GM12878 (cell line): ENCODE results near the gene TROAP. TPM values are rescaled to one million over a fixed set of nuclear protein-coding genes. Genes with fewer than 3 reads are reported as not detected.

Source experiments
- ASH2L ChIP-seq: fragments of 300-600, 200-600 bp; sonication (generic); IDR thresholded peaks from 2 replicates; pipeline ENCODE4 v1.6.1; 2017; ENCODE audit warnings: low read depth, mild to moderate bottlenecking, borderline replicate concordance
- BCL11A ChIP-seq: IDR thresholded peaks from 2 replicates; pipeline ENCODE4 v1.6.1; 2011; ENCODE audit warnings: low read depth, low read length
- BCLAF1 ChIP-seq: fragments of 450-650 bp; IDR thresholded peaks from 2 replicates; pipeline ENCODE4 v1.6.1; 2017; ENCODE audit warnings: antibody characterized with exemption, mild to moderate bottlenecking, moderate library complexity
- CHD2 ChIP-seq: IDR thresholded peaks from 2 replicates; pipeline ENCODE4 v1.6.1; 2011; ENCODE audit warnings: low read depth, low read length, improper control_type of control experiment, borderline replicate concordance
- ETV6 ChIP-seq, 2 experiments: fragments of 450-650 bp in 1 of 2; IDR thresholded peaks in 1 of 2; conservative IDR thresholded peaks in 1 of 2; 2 replicates each; pipeline ENCODE4 v1.6.1; 2014; ENCODE audit warnings: antibody characterized with exemption in 1 of 2, borderline replicate concordance in 1 of 2, low read depth in 1 of 2, mild to moderate bottlenecking in 1 of 2, moderate library complexity in 1 of 2
- GATAD2B ChIP-seq: fragments of 450-650 bp; conservative IDR thresholded peaks from 2 replicates; pipeline ENCODE4 v1.6.1; 2017; ENCODE audit warnings: low read depth, mild to moderate bottlenecking, moderate library complexity
- JUNB ChIP-seq: IDR thresholded peaks from 2 replicates; pipeline ENCODE4 v1.6.1; 2016; ENCODE audit warnings: antibody characterized with exemption, mild to moderate bottlenecking
- MEF2B ChIP-seq: fragments of 450-650 bp; IDR thresholded peaks from 2 replicates; pipeline ENCODE4 v1.6.1; 2018; ENCODE audit warnings: mild to moderate bottlenecking, moderate library complexity; ENCODE audit not compliant: partially characterized antibody, poor library complexity, severe bottlenecking
- MLLT1 ChIP-seq: fragments of 450-650 bp; IDR thresholded peaks from 2 replicates; pipeline ENCODE4 v1.6.1; 2016; ENCODE audit warnings: mild to moderate bottlenecking
- MYC ChIP-seq: IDR thresholded peaks from 2 replicates; pipeline ENCODE4 v1.6.1; 2011; ENCODE audit warnings: mild to moderate bottlenecking, low read length, moderate library complexity, inconsistent platforms; ENCODE audit not compliant: insufficient read depth, insufficient replicate concordance, insufficient read length, severe bottlenecking
- PAX5 ChIP-seq: IDR thresholded peaks from 2 replicates; pipeline ENCODE4 v1.6.1; 2011; ENCODE audit warnings: low read depth, low read length, borderline replicate concordance
- PAX8 ChIP-seq: fragments of 450-650 bp; IDR thresholded peaks from 2 replicates; pipeline ENCODE4 v1.6.1; 2017; ENCODE audit warnings: mild to moderate bottlenecking, moderate library complexity
- POLR2AphosphoS5 ChIP-seq: IDR thresholded peaks from 2 replicates; pipeline ENCODE4 v1.6.1; 2011; ENCODE audit warnings: mild to moderate bottlenecking, low read length, inconsistent platforms
- POU2F2 ChIP-seq: IDR thresholded peaks from 3 replicates; pipeline ENCODE4 v1.6.1; 2011; ENCODE audit warnings: low read depth, mild to moderate bottlenecking, low read length, borderline replicate concordance
- REST ChIP-seq: IDR thresholded peaks from 2 replicates; pipeline ENCODE4 v1.6.1; 2012; ENCODE audit warnings: mild to moderate bottlenecking, low read depth, low read length
- SMAD5 ChIP-seq: IDR thresholded peaks from 2 replicates; pipeline ENCODE4 v1.6.1; 2016; ENCODE audit warnings: antibody characterized with exemption, low read depth
- SRF ChIP-seq, 2 experiments: IDR thresholded peaks; 2 replicates each; pipeline ENCODE4 v1.6.1; 2011; ENCODE audit warnings: low read depth in 2 of 2, low read length in 2 of 2, mild to moderate bottlenecking in 1 of 2, moderate library complexity in 1 of 2
- SUZ12 ChIP-seq: fragments of 200-600 bp; sonication (generic); IDR thresholded peaks from one replicate; pipeline ENCODE4 v1.6.1; 2018; ENCODE audit warnings: antibody characterized with exemption, mild to moderate bottlenecking; ENCODE audit not compliant: unreplicated experiment
- TCF3 ChIP-seq: IDR thresholded peaks from 2 replicates; pipeline ENCODE4 v1.6.1; 2012; ENCODE audit warnings: low read depth, mild to moderate bottlenecking, low read length, borderline replicate concordance; ENCODE audit not compliant: insufficient read depth
- YY1 ChIP-seq: IDR thresholded peaks from 2 replicates; pipeline ENCODE4 v1.6.1; 2011; ENCODE audit warnings: low read depth, mild to moderate bottlenecking, low read length
- ZBED1 ChIP-seq: IDR thresholded peaks from 2 replicates; pipeline ENCODE4 v1.6.1; 2016; ENCODE audit warnings: borderline replicate concordance
- ZNF207 ChIP-seq: fragments of 450-650 bp; IDR thresholded peaks from 2 replicates; pipeline ENCODE4 v1.6.1; 2014; ENCODE audit warnings: antibody characterized with exemption, mild to moderate bottlenecking, borderline replicate concordance
- ZNF24 ChIP-seq: fragments of 450-650 bp; IDR thresholded peaks from 2 replicates; pipeline ENCODE4 v1.6.1; 2017; ENCODE audit warnings: antibody characterized with exemption, mild to moderate bottlenecking
- polyA plus RNA-seq, 11 experiments: library from polyadenylated mRNA; depleted of rRNA in 4 of 11; unstranded in 6 of 11; stranded (reverse) in 5 of 11; fragments of >200 nt; fragmentation: Nextera tagmentation in 4 of 11; fragmentation: Illumina TruSeq in 1 of 11; extraction: Ambion mirVana in 4 of 11; extraction: Trizol in 1 of 11; gene quantifications; 1 replicate in 1 of 11; 2 replicates in 10 of 11; pipeline versions ENCODE4 v1.2.1 to v1.2.3, GENCODE V29; 2011 to 2016; ENCODE audit warnings: inconsistent platforms in 2 of 11, missing spikeins in 2 of 11, low read depth in 1 of 11
- total RNA-seq, 4 experiments: library from RNA; depleted of rRNA in 3 of 4; stranded (reverse); fragments of >200 nt in 3 of 4; fragmentation: Illumina TruSeq in 1 of 4; extraction: Trizol in 1 of 4; gene quantifications; 2 replicates each; pipeline versions ENCODE4 v1.2.1 to v1.2.3, GENCODE V29; 2013 to 2021

TROAP gene
- total and polyA plus RNA-seq, 10 of the 15 experiments (the other 5 are each of a cell fraction or from before 2014, with no cell fraction given), result 26.8 to 93.7 (median 52.6) TPM

- TF ChIP-seq JUNB (no peak), SRF (IDR thresholded peaks at IDR 0.05; ENCODE audit: low read depth in 2 of 2, low read length in 2 of 2) (no peak), TCF3 (no peak), REST (no peak), ZNF207 (no peak), ASH2L (no peak), ZNF24 (no peak), ETV6 (conservative IDR thresholded peaks at IDR 0.05 in 1 of 2, IDR thresholded peaks at IDR 0.05 in 1 of 2; ENCODE audit: borderline replicate concordance in 1 of 2, low read depth in 1 of 2) (no peak), MLLT1 (no peak), BCLAF1 (no peak), MYC (no peak), SMAD5 (no peak), CHD2 (no peak), GATAD2B (no peak), POU2F2 (no peak), MEF2B (no peak), PAX5 (no peak), ZBED1 (no peak), SUZ12 (peak; percentile 28), YY1 (peak; percentile 24; the same call in 1 of the 2 replicates), POLR2AphosphoS5 (no peak), PAX8 (no peak), BCL11A (no peak)
Measured at GRCh38 chr12:49342914-49343731, 20.1 kb downstream of the TROAP start (continued).
